GM23338 (cell line): ENCODE data around the gene EPHB1. TPM values are rescaled to one million over a fixed set of nuclear protein-coding genes. Genes with fewer than 3 reads are reported as not detected.

Source experiments
- ATAC-seq: fragments of 200-7000 bp; cut with Tn5 transposase; 3 replicates; pipeline ENCODE4 v1.9.1; 2020
- DNase-seq: peaks from one replicate; pipeline ENCODE4 v3.0.0-alpha.2; 2015; ENCODE audit warnings: low spot score
- H2AFZ ChIP-seq: fragments of 200-600 bp; sonication (generic); 2 replicates; pipeline ENCODE4 v1.8.0; 2016; ENCODE audit warnings: antibody characterized with exemption, mild to moderate bottlenecking, moderate library complexity
- H3F3A ChIP-seq: fragments of 200-600 bp; sonication (generic); replicated peaks from 2 replicates; pipeline ENCODE4 v1.8.0; 2017; ENCODE audit warnings: antibody characterized with exemption, mixed run types, low read depth
- H3K27ac ChIP-seq: fragments of 200-600 bp; sonication (generic); 2 replicates; pipeline ENCODE4 v1.6.1; 2016; ENCODE audit warnings: low read depth
- H3K27me3 ChIP-seq: fragments of 200-600 bp; sonication (generic); 2 replicates; pipeline ENCODE4 v1.8.0; 2016; ENCODE audit warnings: mild to moderate bottlenecking, mixed run types, moderate library complexity; ENCODE audit not compliant: insufficient read depth
- H3K36me3 ChIP-seq: fragments of 200-600 bp; sonication (generic); 2 replicates; pipeline ENCODE4 v1.8.0; 2016; ENCODE audit warnings: mild to moderate bottlenecking; ENCODE audit not compliant: insufficient read depth
- H3K4me1 ChIP-seq: fragments of 200-600 bp; sonication (generic); 2 replicates; pipeline ENCODE4 v1.8.0; 2016; ENCODE audit warnings: mild to moderate bottlenecking, moderate library complexity; ENCODE audit not compliant: insufficient read depth
- H3K4me2 ChIP-seq: fragments of 200-600 bp; sonication (generic); 2 replicates; pipeline ENCODE4 v1.7.1; 2017; ENCODE audit warnings: mixed run types
- H3K4me3 ChIP-seq: fragments of 200-600 bp; sonication (generic); 2 replicates; pipeline ENCODE4 v1.6.1; 2016; ENCODE audit warnings: mixed run types
- H3K79me2 ChIP-seq: fragments of 200-600 bp; sonication (generic); replicated peaks from 2 replicates; pipeline ENCODE4 v1.8.0; 2017; ENCODE audit warnings: mild to moderate bottlenecking; ENCODE audit not compliant: insufficient read depth
- H3K9me2 ChIP-seq: fragments of 200-600 bp; sonication (generic); 2 replicates; pipeline ENCODE4 v1.8.0; 2017; ENCODE audit not compliant: insufficient read depth
- H4K20me1 ChIP-seq: fragments of 200-600 bp; sonication (generic); replicated peaks from 2 replicates; pipeline ENCODE4 v1.8.0; 2017; ENCODE audit warnings: mild to moderate bottlenecking; ENCODE audit not compliant: insufficient read depth
- H3K27ac Mint-ChIP-seq: 2 replicates; pipeline ENCODE4 v1.8.0; 2020; ENCODE audit warnings: inconsistent platforms, mild to moderate bottlenecking, moderate library complexity, mixed read lengths
- H3K27me3 Mint-ChIP-seq: 3 replicates; pipeline ENCODE4 v1.8.0; 2022; ENCODE audit warnings: low read depth, mild to moderate bottlenecking, moderate library complexity, mixed read lengths, inconsistent platforms; ENCODE audit not compliant: insufficient read depth, poor library complexity
- H3K36me3 Mint-ChIP-seq: 3 replicates; pipeline ENCODE4 v1.8.0; 2021; ENCODE audit warnings: low read depth, mild to moderate bottlenecking, inconsistent platforms, moderate library complexity, mixed read lengths
- H3K4me1 Mint-ChIP-seq: 3 replicates; pipeline ENCODE4 v1.8.0; 2020; ENCODE audit warnings: mild to moderate bottlenecking, inconsistent platforms, mixed read lengths
- H3K4me3 Mint-ChIP-seq: 3 replicates; pipeline ENCODE4 v1.8.0; 2021; ENCODE audit warnings: moderate library complexity, mild to moderate bottlenecking, inconsistent platforms, mixed read lengths
- H3K9me3 Mint-ChIP-seq: 3 replicates; pipeline ENCODE4 v1.8.0; 2020; ENCODE audit warnings: moderate library complexity, mild to moderate bottlenecking, inconsistent platforms, mixed read lengths
- CREB1 ChIP-seq: fragments of 250-450 bp; sonication (Bioruptor Pico); IDR thresholded peaks from 2 replicates; pipeline ENCODE4 v1.5.0; 2020; ENCODE audit warnings: low read depth, mild to moderate bottlenecking, moderate library complexity
- CTCF ChIP-seq, 2 experiments: fragments of 200-600 bp in 1 of 2; sonication (generic) in 1 of 2; conservative IDR thresholded peaks; 2 replicates each; pipeline versions ENCODE4 v1.5.1 to v1.6.1; 2016 to 2017; ENCODE audit warnings: antibody characterized with exemption in 2 of 2, low read depth in 2 of 2, mild to moderate bottlenecking in 2 of 2, moderate library complexity in 1 of 2
- EZH2 ChIP-seq: fragments of 200-600 bp; sonication (generic); IDR thresholded peaks from one replicate; pipeline ENCODE4 v1.8.0; 2017; ENCODE audit warnings: antibody characterized with exemption, mild to moderate bottlenecking, low read depth; ENCODE audit not compliant: unreplicated experiment
- EZH2phosphoT487 ChIP-seq: fragments of 200-600 bp; sonication (generic); IDR thresholded peaks from one replicate; pipeline ENCODE4 v1.8.1; 2018; ENCODE audit warnings: antibody characterized with exemption; ENCODE audit not compliant: unreplicated experiment
- JUNB ChIP-seq: IDR thresholded peaks from one replicate; pipeline ENCODE4 v1.6.1; 2016; ENCODE audit warnings: antibody characterized with exemption; ENCODE audit not compliant: unreplicated experiment
- NANOG ChIP-seq: IDR thresholded peaks from 2 replicates; pipeline ENCODE4 v1.6.1; 2016; ENCODE audit warnings: antibody characterized with exemption, borderline replicate concordance
- REST ChIP-seq: IDR thresholded peaks from one replicate; pipeline ENCODE4 v1.6.1; 2018; ENCODE audit warnings: antibody characterized with exemption; ENCODE audit not compliant: unreplicated experiment
- STAT1 ChIP-seq: IDR thresholded peaks from one replicate; pipeline ENCODE4 v1.6.1; 2016; ENCODE audit warnings: antibody characterized with exemption; ENCODE audit not compliant: unreplicated experiment
- ZNF114 ChIP-seq: fragments of 250-450 bp; sonication (Bioruptor Pico); IDR thresholded peaks from 2 replicates; pipeline ENCODE4 v1.5.0; 2020; ENCODE audit warnings: mild to moderate bottlenecking, moderate library complexity
- ZNF331 ChIP-seq: fragments of 250-450 bp; sonication (Bioruptor Pico); IDR thresholded peaks from 2 replicates; pipeline ENCODE4 v1.5.0; 2020; ENCODE audit warnings: low read depth, mild to moderate bottlenecking, moderate library complexity
- ZNF462 ChIP-seq: fragments of 250-450 bp; sonication (Bioruptor Pico); IDR thresholded peaks from 2 replicates; pipeline ENCODE4 v1.5.0; 2020; ENCODE audit warnings: mild to moderate bottlenecking, moderate library complexity
- polyA plus RNA-seq: library from polyadenylated mRNA; unstranded; fragments of >200 nt; fragmentation: Nextera tagmentation; extraction: Ambion mirVana; gene quantifications from 2 replicates; pipeline ENCODE4 v1.2.1, GENCODE V29; 2016
- total RNA-seq: library from RNA; depleted of rRNA; stranded (reverse); fragments of >200 nt; shearing (Covaris generic); gene quantifications from 2 replicates; pipeline ENCODE4 v1.2.3, GENCODE V29; 2014

EPHB1 gene
- total and polyA plus RNA-seq, 2 experiments from 2014 or later = 2.7 to 5.2 TPM

GRCh38 chr3:134798681-134799311 lies 3.7 kb downstream of the EPHB1 start:
- Histone ChIP-seq H3K4me1 (peaks cover 12% of the 10 kb centered on the region), H4K20me1 (no peaks in the 10 kb centered on the region), H3K4me3 (no peak overlapping the region), H2AFZ (no peak overlapping the region), H3K4me2 (no peak overlapping the region), H3K9me2 (no peaks in the 10 kb centered on the region), H3K79me2 (peaks cover 4% of the 10 kb centered on the region; the same call in 1 of the 2 replicates), H3K27me3 (peaks cover 47% of the 10 kb centered on the region), H3F3A (no peaks in the 10 kb centered on the region), H3K27ac (no peak overlapping the region), H3K36me3 (no peaks in the 10 kb centered on the region)
- peaks cover 41% of the 10 kb centered on the region for H3K27me3 Mint-ChIP-seq
- H3K4me1 Mint-ChIP-seq = peaks cover 38% of the 10 kb centered on the region
- no peaks in the 10 kb centered on the region for H3K9me3 Mint-ChIP-seq
- no peak for TF ChIP-seq STAT1
- TF ChIP-seq CTCF (conservative IDR thresholded peaks at IDR 0.05; ENCODE audit: low read depth in 2 of 2) = no peak
- TF ChIP-seq ZNF331 (CRISPR knock-in tag) = no peak
- no peak for TF ChIP-seq CREB1 (CRISPR knock-in tag)
- TF ChIP-seq ZNF462 = no peak
- TF ChIP-seq NANOG = no peak
- no peak for TF ChIP-seq JUNB
- TF ChIP-seq REST = no peak
- no peak for TF ChIP-seq EZH2
- TF ChIP-seq EZH2phosphoT487 = no peak
- TF ChIP-seq ZNF114 (CRISPR knock-in tag) = no peak
- no peak overlapping the region for H3K27ac Mint-ChIP-seq
- DNase-seq = no peak
- H3K36me3 Mint-ChIP-seq = no peaks in the 10 kb centered on the region; the same call in 2 of the 3 replicates
- H3K4me3 Mint-ChIP-seq = no peak overlapping the region
- ATAC-seq = no peak
